Transverse colon (tissue), 4 donors: Measurements from ENCODE around the gene SERPINF2. TPM values are rescaled to one million over a fixed set of nuclear protein-coding genes. Genes with fewer than 3 reads are reported as not detected.
"Not testable (repeated sequence)": the region's sequence is repeated elsewhere in the genome, so short reads cannot be mapped to it uniquely, and the experiment has no call there.

Source experiments
- DNase-seq: peaks from one replicate; pipeline ENCODE4 v3.0.0-alpha.2; 2019
- H3K27ac ChIP-seq, 4 donors: fragments of 200-600 bp; sonication (generic); 2 replicates each; pipeline ENCODE4 v1.5.1; 2016 to 2018; ENCODE audit warnings: inconsistent platforms in 4 of 4
- H3K27me3 ChIP-seq: fragments of 200-600 bp; sonication (generic); 2 replicates; pipeline ENCODE4 v1.5.1; 2017; ENCODE audit warnings: inconsistent platforms
- H3K36me3 ChIP-seq, 4 donors: fragments of 200-600 bp; sonication (generic); 2 replicates each; pipeline ENCODE4 v1.5.1; 2017 to 2019; ENCODE audit warnings: inconsistent platforms in 4 of 4
- H3K4me1 ChIP-seq, 4 donors: fragments of 200-600 bp; sonication (generic); 2 replicates each; pipeline ENCODE4 v1.5.1; 2017 to 2020; ENCODE audit warnings: inconsistent platforms in 4 of 4
- H3K4me3 ChIP-seq, 4 donors: fragments of 200-600 bp; sonication (generic); 1 replicate in 1 of 4; 2 replicates in 3 of 4; pipeline versions ENCODE4 v1.5.1 to v1.6.1; 2017 to 2019; ENCODE audit warnings: inconsistent platforms in 4 of 4
- H3K9me3 ChIP-seq, 2 donors: fragments of 200-600 bp; sonication (generic); 2 replicates each; pipeline ENCODE4 v1.5.1; 2017 to 2019; ENCODE audit warnings: inconsistent platforms in 2 of 2
- EP300 ChIP-seq: sonication (generic); formaldehyde crosslinking; IDR thresholded peaks from one replicate; pipeline ENCODE4 v1.6.1; 2017; ENCODE audit warnings: antibody characterized with exemption, low read depth
- POLR2A ChIP-seq: fragments of 450-650 bp; IDR thresholded peaks from one replicate; pipeline ENCODE4 v1.6.1; 2016; ENCODE audit warnings: antibody characterized with exemption, mild to moderate bottlenecking, moderate library complexity
- POLR2AphosphoS5 ChIP-seq, 3 donors: sonication (generic); formaldehyde crosslinking; IDR thresholded peaks; one replicate each; pipeline ENCODE4 v1.6.1; 2016; ENCODE audit warnings: antibody characterized with exemption in 3 of 3
- WGBS, 2 donors: methylation state at CpG; one replicate each; pipeline ENCODE4 v1.1.5; 2018; ENCODE audit warnings: low coverage in 1 of 2; 5-methylcytosine and 5-hydroxymethylcytosine counted together
- in situ Hi-C, 4 donors: fragments of 200-750 bp; cut with MboI; loops; one replicate each; pipeline versions ENCODE4 v1.15.0 to v1.15.1; 2017; ENCODE audit warnings: low sequenced_read_pairs in 3 of 4, low pct_ligation_motif_present in 1 of 4, low pct_unique_long_range_greater_than_20kb in 1 of 4
- intact Hi-C: fragments of 100-400 bp; cut with DNase I; formaldehyde crosslinking; loops from one replicate; pipeline ENCODE4 v1.15.1; 2023; ENCODE audit warnings: low total_unique reads
- total RNA-seq, 4 donors: library from RNA; depleted of rRNA; stranded (reverse); fragments of >200 nt; gene quantifications; one replicate each; pipeline ENCODE4 v1.1.0, GENCODE V29; 2016
- TF ChIP-seq, protein P1 (sequence below), 5 experiments: fragments of 200-600 bp in 3 of 5; fragments of 450-650 bp in 2 of 5; sonication (generic) in 3 of 5; IDR thresholded peaks; 1 replicate in 2 of 5; 2 replicates in 3 of 5; pipeline ENCODE4 v1.5.1; 2016 to 2017; ENCODE audit warnings: antibody characterized with exemption in 5 of 5, inconsistent platforms in 3 of 5, mild to moderate bottlenecking in 2 of 5, moderate library complexity in 1 of 5

Gene SERPINF2
- total RNA-seq, 4 donors from 2014 or later, result 3.2 to 10.5 (median 3.4) TPM; not detected in 1

DNA sequence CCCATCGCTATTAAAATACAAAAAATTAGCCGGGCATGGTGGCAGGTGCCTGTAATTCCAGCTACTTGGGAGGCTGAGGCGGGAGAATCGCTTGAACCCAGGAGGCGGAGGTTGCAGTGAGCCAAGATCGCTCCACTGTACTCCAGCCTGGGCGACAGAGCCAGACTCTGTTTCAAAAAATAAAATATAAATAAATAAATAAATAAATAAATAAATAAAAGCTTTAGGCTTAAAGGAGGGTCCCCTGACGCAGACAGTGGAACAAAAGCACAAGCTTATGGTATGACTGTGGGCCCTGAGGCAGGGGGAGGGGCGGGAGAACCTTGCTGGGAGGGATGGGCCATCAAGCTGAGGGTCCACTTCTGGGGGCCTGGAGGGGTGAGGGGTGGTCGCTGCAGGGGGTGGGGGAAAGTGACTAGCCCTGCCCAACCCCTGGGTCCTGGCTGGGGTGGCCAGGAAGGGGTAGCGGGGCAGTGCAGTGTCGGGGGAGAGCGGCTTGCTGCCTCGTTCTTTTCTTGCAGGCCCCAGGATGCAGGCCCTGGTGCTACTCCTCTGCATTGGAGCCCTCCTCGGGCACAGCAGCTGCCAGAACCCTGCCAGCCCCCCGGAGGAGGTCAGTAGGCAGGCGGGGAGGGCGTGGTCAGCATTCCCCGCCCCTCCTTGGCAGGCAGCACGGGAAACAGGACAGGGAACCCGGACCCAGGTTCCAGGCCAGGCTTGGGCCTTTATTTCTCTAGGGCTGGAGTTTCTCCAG is 23.9 kb downstream of the SERPINF2 start:
- WGBS, 2 donors, result 75 to 76% methylated on average over 7 to 21 of the region's 21 CpGs
- peak overlapping the region in 1 of 4 donors; percentile 15 for H3K27ac ChIP-seq
- intact Hi-C loops, result no loop called here
- H3K4me1 ChIP-seq, result peaks cover 10 to 28% (median 15%) of the 10 kb centered on the region in 4 donors
- no peaks in the 10 kb centered on the region for H3K36me3 ChIP-seq
- H3K27me3 ChIP-seq, result no peaks in the 10 kb centered on the region
- no peak for DNase-seq
- no peak for TF ChIP-seq POLR2AphosphoS5 (IDR thresholded peaks at IDR 0.05)
- no peak for TF ChIP-seq EP300
- no peak for TF ChIP-seq POLR2A
- TF ChIP-seq, protein P1, sequence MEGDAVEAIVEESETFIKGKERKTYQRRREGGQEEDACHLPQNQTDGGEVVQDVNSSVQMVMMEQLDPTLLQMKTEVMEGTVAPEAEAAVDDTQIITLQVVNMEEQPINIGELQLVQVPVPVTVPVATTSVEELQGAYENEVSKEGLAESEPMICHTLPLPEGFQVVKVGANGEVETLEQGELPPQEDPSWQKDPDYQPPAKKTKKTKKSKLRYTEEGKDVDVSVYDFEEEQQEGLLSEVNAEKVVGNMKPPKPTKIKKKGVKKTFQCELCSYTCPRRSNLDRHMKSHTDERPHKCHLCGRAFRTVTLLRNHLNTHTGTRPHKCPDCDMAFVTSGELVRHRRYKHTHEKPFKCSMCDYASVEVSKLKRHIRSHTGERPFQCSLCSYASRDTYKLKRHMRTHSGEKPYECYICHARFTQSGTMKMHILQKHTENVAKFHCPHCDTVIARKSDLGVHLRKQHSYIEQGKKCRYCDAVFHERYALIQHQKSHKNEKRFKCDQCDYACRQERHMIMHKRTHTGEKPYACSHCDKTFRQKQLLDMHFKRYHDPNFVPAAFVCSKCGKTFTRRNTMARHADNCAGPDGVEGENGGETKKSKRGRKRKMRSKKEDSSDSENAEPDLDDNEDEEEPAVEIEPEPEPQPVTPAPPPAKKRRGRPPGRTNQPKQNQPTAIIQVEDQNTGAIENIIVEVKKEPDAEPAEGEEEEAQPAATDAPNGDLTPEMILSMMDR (IDR thresholded peaks at IDR 0.05), result no peak
- no peaks in the 10 kb centered on the region for H3K9me3 ChIP-seq
- no peak overlapping the region for H3K4me3 ChIP-seq
- in situ Hi-C loops, result no loop called here

DNA sequence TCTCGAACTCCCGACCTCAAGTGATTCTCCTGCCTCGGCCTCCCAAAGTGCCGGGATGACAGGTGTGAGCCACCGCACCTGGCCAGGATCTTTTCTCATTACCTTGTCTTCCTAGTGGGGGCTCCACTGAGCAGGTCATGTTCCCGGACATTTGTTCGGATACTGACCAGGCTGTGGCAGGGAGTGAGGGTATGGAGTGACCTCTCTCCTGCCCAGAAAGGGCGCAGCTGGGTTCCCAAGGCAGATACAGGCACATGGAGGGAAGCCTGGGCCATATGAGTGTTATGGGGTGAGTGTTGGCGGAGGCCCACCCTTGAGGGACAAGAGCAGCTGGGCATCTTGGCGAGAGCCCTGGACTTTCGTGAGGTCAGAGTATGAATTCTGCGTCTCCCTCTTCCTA is 24.7 kb downstream of the SERPINF2 start:
- no peaks in the 10 kb centered on the region for H3K9me3 ChIP-seq
- no peak overlapping the region for H3K27ac ChIP-seq
- TF ChIP-seq EP300 (no peak), POLR2A (no peak), POLR2AphosphoS5 (IDR thresholded peaks at IDR 0.05) (no peak)
- TF ChIP-seq, protein P1 (IDR thresholded peaks at IDR 0.05), result no peak
- in situ Hi-C loops (no loop called here), intact Hi-C loops (no loop called here)
- no peak overlapping the region for H3K4me3 ChIP-seq
- peaks cover 10 to 28% (median 15%) of the 10 kb centered on the region in 4 donors for H3K4me1 ChIP-seq
- no peaks in the 10 kb centered on the region for H3K36me3 ChIP-seq
- 85% methylated on average over 12 of the region's 12 CpGs for WGBS, 2 donors
- no peaks in the 10 kb centered on the region for H3K27me3 ChIP-seq
- no peak for DNase-seq

GRCh38 chr17:1769822-1770477 is 27.3 kb downstream of the SERPINF2 start:
- no peak overlapping the region for H3K27ac ChIP-seq
- intact Hi-C loops, result no loop called here
- no peak overlapping the region for H3K4me3 ChIP-seq
- no peaks in the 10 kb centered on the region for H3K9me3 ChIP-seq
- WGBS, 2 donors, result 39% methylated on average over 21 of the region's 21 CpGs; no CpG with 5 or more reads in 1 of the 2 donors
- peaks cover 0 to 11% (median 5%) of the 10 kb centered on the region in 4 donors for H3K4me1 ChIP-seq
- DNase-seq, result no peak
- TF ChIP-seq, protein P1 (IDR thresholded peaks at IDR 0.05), result no peak
- TF ChIP-seq POLR2AphosphoS5 (IDR thresholded peaks at IDR 0.05) (no peak), EP300 (no peak), POLR2A (no peak)
- no peaks in the 10 kb centered on the region for H3K27me3 ChIP-seq
- no peaks in the 10 kb centered on the region for H3K36me3 ChIP-seq
- in situ Hi-C loops, result no loop called here

DNA sequence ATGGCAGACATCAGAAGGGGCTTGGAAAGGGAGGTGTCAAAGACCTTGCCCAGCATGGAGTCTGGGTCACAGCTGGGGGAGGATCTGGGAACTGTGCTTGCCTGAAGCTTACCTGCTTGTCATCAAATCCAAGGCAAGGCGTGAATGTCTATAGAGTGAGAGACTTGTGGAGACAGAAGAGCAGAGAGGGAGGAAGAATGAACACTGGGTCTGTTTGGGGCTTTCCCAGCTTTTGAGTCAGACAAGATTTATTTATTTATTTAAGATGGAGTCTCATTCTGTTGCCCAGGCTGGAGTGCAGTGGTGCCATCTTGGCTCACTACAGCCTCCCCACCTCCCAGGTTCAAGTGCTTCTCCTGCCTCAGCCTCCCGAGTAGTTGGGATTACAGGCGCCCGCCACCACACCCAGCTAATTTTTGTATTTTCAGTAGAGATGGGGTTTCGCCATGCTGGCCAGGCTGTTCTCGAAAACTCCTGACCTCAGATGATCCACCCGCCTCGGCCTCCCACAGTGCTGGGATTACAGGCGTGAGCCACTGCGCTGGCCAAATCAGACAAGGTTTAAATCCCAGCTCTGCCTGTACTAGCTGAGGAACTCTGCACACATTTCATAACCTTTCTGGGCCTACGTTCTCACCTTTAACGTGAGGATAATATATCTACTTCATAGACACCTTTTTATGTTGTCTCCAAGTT is 30.5 kb downstream of the SERPINF2 start:
- H3K9me3 ChIP-seq, H3K4me1 ChIP-seq, H3K36me3 ChIP-seq, H3K27me3 ChIP-seq, intact Hi-C loops, DNase-seq, H3K4me3 ChIP-seq, in situ Hi-C loops: not testable (repeated sequence)
- peak overlapping the region; percentile 20 to 70 (median 65) for H3K27ac ChIP-seq
- WGBS, 2 donors, result 66 to 74% methylated on average over 5 to 12 of the region's 12 CpGs
